ENCODE results near the gene UBA7.

- TF ChIP-seq TAF1 (IDR thresholded peaks at IDR 0.05; ENCODE audit: borderline replicate concordance, low read depth, low read length) (no peak), POLR2A (IDR thresholded peaks at IDR 0.05; ENCODE audit: low read depth, low read length) (no peak), POLR2AphosphoS5 (IDR thresholded peaks at IDR 0.05; ENCODE audit: low read depth, low read length) (no peak)
Observed at GRCh38 chr3:49841126-49841696, 27.5 kb upstream of the UBA7 start.

Measured in GM12892 (cell line).